ENCODE measurements around the gene AGFG2. TPM values are rescaled to one million over a fixed set of nuclear protein-coding genes. Genes with fewer than 3 reads are reported as not detected.
"Not testable (repeated sequence)": the region's sequence is repeated elsewhere in the genome, so short reads cannot be mapped to it uniquely, and the experiment has no call there.

AGFG2 gene
- total and polyA plus RNA-seq, 7 donors = 17.5 to 33.0 (median 28.8) TPM

GRCh38 chr7:100492738-100493475 is 46.1 kb upstream of the AGFG2 start:
- 72 to 83% methylated on average over 5 of the region's 5 CpGs for WGBS, 2 donors
- Histone ChIP-seq H3K9me3 (no peaks in the 10 kb centered on the region), H3K27me3 (peaks cover 0 to 10% (median 0%) of the 10 kb centered on the region in 3 donors), H3K36me3 (no peaks in the 10 kb centered on the region), H3K4me1 (peaks cover 0 to 13% (median 11%) of the 10 kb centered on the region in 4 donors), H3K27ac (peak overlapping the region in 1 of 4 donors; percentile 44), H3K4me3 (peak overlapping the region in 3 of 4 donors; percentile 32 to 45 (median 42))
- intact Hi-C loops (cut with DNase I) = no loop called here
- DNase-seq = no peak
- no peak for TF ChIP-seq EP300 (IDR thresholded peaks at IDR 0.05)
- no peak for TF ChIP-seq POLR2AphosphoS5 (IDR thresholded peaks at IDR 0.05)
- TF ChIP-seq, protein P1, sequence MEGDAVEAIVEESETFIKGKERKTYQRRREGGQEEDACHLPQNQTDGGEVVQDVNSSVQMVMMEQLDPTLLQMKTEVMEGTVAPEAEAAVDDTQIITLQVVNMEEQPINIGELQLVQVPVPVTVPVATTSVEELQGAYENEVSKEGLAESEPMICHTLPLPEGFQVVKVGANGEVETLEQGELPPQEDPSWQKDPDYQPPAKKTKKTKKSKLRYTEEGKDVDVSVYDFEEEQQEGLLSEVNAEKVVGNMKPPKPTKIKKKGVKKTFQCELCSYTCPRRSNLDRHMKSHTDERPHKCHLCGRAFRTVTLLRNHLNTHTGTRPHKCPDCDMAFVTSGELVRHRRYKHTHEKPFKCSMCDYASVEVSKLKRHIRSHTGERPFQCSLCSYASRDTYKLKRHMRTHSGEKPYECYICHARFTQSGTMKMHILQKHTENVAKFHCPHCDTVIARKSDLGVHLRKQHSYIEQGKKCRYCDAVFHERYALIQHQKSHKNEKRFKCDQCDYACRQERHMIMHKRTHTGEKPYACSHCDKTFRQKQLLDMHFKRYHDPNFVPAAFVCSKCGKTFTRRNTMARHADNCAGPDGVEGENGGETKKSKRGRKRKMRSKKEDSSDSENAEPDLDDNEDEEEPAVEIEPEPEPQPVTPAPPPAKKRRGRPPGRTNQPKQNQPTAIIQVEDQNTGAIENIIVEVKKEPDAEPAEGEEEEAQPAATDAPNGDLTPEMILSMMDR (IDR thresholded peaks at IDR 0.05) = no peak
- TF ChIP-seq POLR2A (IDR thresholded peaks at IDR 0.05) = no peak

- TF ChIP-seq POLR2A (IDR thresholded peaks at IDR 0.05) (no peak), POLR2AphosphoS5 (IDR thresholded peaks at IDR 0.05) (no peak), EP300 (IDR thresholded peaks at IDR 0.05) (no peak)
- TF ChIP-seq, protein P1 (IDR thresholded peaks at IDR 0.05) = no peak
- Histone ChIP-seq H3K9me3 (no peaks in the 10 kb centered on the region), H3K36me3 (no peaks in the 10 kb centered on the region), H3K27me3 (peaks cover 0 to 10% (median 0%) of the 10 kb centered on the region in 3 donors), H3K4me1 (peaks cover 0 to 13% (median 11%) of the 10 kb centered on the region in 4 donors), H3K27ac (peak overlapping the region in 1 of 4 donors; percentile 44), H3K4me3 (peak overlapping the region in 3 of 4 donors; percentile 32 to 45 (median 42))
- intact Hi-C loops (cut with DNase I) = no loop called here
- no peak for DNase-seq
- 4 to 7% methylated on average over 56 of the region's 56 CpGs for WGBS, 2 donors
Observed at GRCh38 chr7:100493476-100494264, 45.3 kb upstream of the AGFG2 start.

DNA sequence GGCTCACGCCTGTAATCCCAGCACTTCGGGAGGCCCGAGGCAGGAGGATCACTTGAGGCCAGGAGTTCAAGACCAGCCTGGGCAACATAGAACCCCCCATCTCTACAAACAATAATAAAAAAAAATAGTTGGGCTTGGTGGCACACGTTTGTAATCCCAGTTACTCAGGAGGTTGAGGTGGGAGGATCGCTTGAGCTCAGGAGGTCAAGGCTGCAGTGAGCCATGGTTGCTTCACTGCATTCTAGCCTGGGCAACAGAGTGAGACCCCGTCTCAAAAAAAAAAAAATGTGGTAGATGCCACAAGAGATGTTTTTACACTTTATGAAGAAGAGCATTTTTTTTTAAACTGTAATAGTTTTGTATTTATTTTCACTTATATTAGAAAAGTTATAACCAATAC is 42.5 kb upstream of the AGFG2 start:
- TF ChIP-seq EP300 (IDR thresholded peaks at IDR 0.05) = no peak
- no peak for TF ChIP-seq POLR2A (IDR thresholded peaks at IDR 0.05)
- H3K4me3 ChIP-seq = no peak overlapping the region
- WGBS, 2 donors = 85 to 91% methylated on average over 6 of the region's 6 CpGs
- no peak overlapping the region for H3K27ac ChIP-seq
- peaks cover 0 to 10% (median 0%) of the 10 kb centered on the region in 3 donors for H3K27me3 ChIP-seq
- H3K9me3 ChIP-seq = no peaks in the 10 kb centered on the region
- no peaks in the 10 kb centered on the region for H3K36me3 ChIP-seq
- intact Hi-C loops (cut with DNase I) = no loop called here
- no peak for DNase-seq
- peaks cover 0 to 13% (median 11%) of the 10 kb centered on the region in 4 donors for H3K4me1 ChIP-seq

DNA sequence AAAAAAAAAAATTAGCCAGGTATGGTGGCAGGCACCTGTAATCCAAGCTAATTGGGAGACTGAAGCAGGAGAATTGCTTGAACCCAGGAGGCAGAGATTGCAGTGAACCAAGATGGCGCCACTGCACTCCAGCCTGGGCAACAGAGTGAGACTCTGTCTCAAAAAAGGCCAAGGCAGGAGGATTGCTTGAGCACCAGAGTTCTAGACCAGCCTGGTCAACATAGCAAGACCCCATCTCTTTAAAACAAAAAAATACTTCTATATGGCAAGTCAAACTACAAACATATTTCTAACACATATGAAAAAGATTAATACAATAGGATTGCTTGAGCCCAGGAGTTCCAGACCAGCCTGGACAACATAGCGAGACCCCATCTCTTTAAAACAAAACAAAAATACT is 38.3 kb upstream of the AGFG2 start:
- DNase-seq = not testable (repeated sequence)

GRCh38 chr7:100504031-100504430 is 35.0 kb upstream of the AGFG2 start:
- H3K4me3 ChIP-seq; H3K27me3 ChIP-seq; H3K27ac ChIP-seq; DNase-seq; H3K36me3 ChIP-seq; intact Hi-C loops (cut with DNase I); H3K9me3 ChIP-seq; H3K4me1 ChIP-seq: not testable (repeated sequence)
- WGBS, 2 donors = 95% methylated on average over 3 of the region's 3 CpGs

More for the DNA sequence above, 38.3 kb upstream of the AGFG2 start:
- H3K4me3 ChIP-seq; H3K9me3 ChIP-seq; H3K4me1 ChIP-seq; intact Hi-C loops (cut with DNase I); H3K36me3 ChIP-seq; H3K27ac ChIP-seq; H3K27me3 ChIP-seq: not testable (repeated sequence)
- 94 to 95% methylated on average over 2 of the region's 2 CpGs for WGBS, 2 donors

- H3K36me3 ChIP-seq = no peaks in the 10 kb centered on the region
- H3K4me3 ChIP-seq = no peak overlapping the region
- H3K27ac ChIP-seq = no peak overlapping the region
- TF ChIP-seq POLR2AphosphoS5 (IDR thresholded peaks at IDR 0.05) (no peak), POLR2A (IDR thresholded peaks at IDR 0.05) (no peak), EP300 (IDR thresholded peaks at IDR 0.05) (no peak)
- TF ChIP-seq, protein P1 (IDR thresholded peaks at IDR 0.05) = no peak
- 93 to 94% methylated on average over 9 of the region's 9 CpGs for WGBS, 2 donors
- no peak for DNase-seq
- no peaks in the 10 kb centered on the region for H3K4me1 ChIP-seq
- H3K9me3 ChIP-seq = no peaks in the 10 kb centered on the region
- intact Hi-C loops (cut with DNase I) = no loop called here
- peaks cover 0 to 6% (median 0%) of the 10 kb centered on the region in 3 donors for H3K27me3 ChIP-seq
Observed at GRCh38 chr7:100504887-100505611, 34.0 kb upstream of the AGFG2 start.
